Left renal pelvis (tissue), 4 donors: ENCODE measurements around the gene GP1BB. TPM values are rescaled to one million over a fixed set of nuclear protein-coding genes. Genes with fewer than 3 reads are reported as not detected.

Experiments
- DNase-seq, 4 donors: peaks; one replicate each; pipeline ENCODE4 v3.0.0-alpha.2; 2013; ENCODE audit warnings: low read depth in 4 of 4, low spot score in 3 of 4
- polyA plus RNA-seq, 4 donors: library from polyadenylated mRNA; unstranded; fragments of 120-200 nt; gene quantifications; one replicate each; pipeline ENCODE4 v1.2.1, GENCODE V29; 2013; ENCODE audit not compliant: insufficient read length in 4 of 4

Gene GP1BB
- polyA plus RNA-seq, 4 donors: 1.6 to 6.1 (median 4.3) TPM

- no peak for DNase-seq
Measured at GRCh38 chr22:19754701-19755144, 31.4 kb downstream of the GP1BB start.

GRCh38 chr22:19755145-19755710 lies 31.9 kb downstream of the GP1BB start:
- no peak for DNase-seq

- no peak for DNase-seq
Measured at GRCh38 chr22:19755722-19756287, 32.5 kb downstream of the GP1BB start.

GRCh38 chr22:19756288-19757128 lies 33.2 kb downstream of the GP1BB start:
- no peak for DNase-seq

GRCh38 chr22:19757140-19757984 lies 34.0 kb downstream of the GP1BB start:
- DNase-seq: no peak

GRCh38 chr22:19757985-19758895 lies 34.9 kb downstream of the GP1BB start:
- DNase-seq: no peak

GRCh38 chr22:19758896-19759426 lies 35.6 kb downstream of the GP1BB start:
- DNase-seq: no peak

- DNase-seq: no peak
Measured at GRCh38 chr22:19759427-19760057, 36.2 kb downstream of the GP1BB start.

GRCh38 chr22:19760058-19760950 lies 37.0 kb downstream of the GP1BB start, which contains the start of gene TBX1:
Gene TBX1 (plus strand): TSS chr22:19760778. CDS start chr22:19760844, 66 bp downstream.
- no peak for DNase-seq

- no peak for DNase-seq
Measured at GRCh38 chr22:19760951-19761724, 37.8 kb downstream of the GP1BB start.

- no peak for DNase-seq
Measured at GRCh38 chr22:19761725-19762567, 38.6 kb downstream of the GP1BB start.

GRCh38 chr22:19762568-19763457 lies 39.5 kb downstream of the GP1BB start:
- DNase-seq: no peak

GRCh38 chr22:19763458-19764298 lies 40.3 kb downstream of the GP1BB start:
- no peak for DNase-seq

- DNase-seq: no peak
Measured at GRCh38 chr22:19764299-19764593, 40.9 kb downstream of the GP1BB start.
